ENCODE measurements around the gene WDR86. TPM values are rescaled to one million over a fixed set of nuclear protein-coding genes. Genes with fewer than 3 reads are reported as not detected.

WDR86 gene
- total RNA-seq, 1 experiment from 2014 or later: 8.1 TPM

GRCh38 chr7:151349507-151349853 lies 60.4 kb downstream of the WDR86 start:
- H2BK20ac ChIP-seq (ENCODE audit: low read depth, low read length, poor library complexity, severe bottlenecking): no peak overlapping the region
- Mint-ChIP-seq H3K27me3 (ENCODE audit: low read depth) (no peaks in the 10 kb centered on the region), H3K27ac (no peak overlapping the region), H3K4me3 (no peak overlapping the region), H3K4me1 (peaks cover 0 to 4% of the 10 kb centered on the region in 2 experiments; a peak in 1 of 4 replicates), H3K9me3 (no peaks in the 10 kb centered on the region), H3K36me3 (ENCODE audit: insufficient read depth in 1 of 3, low read depth in 3 of 3) (peaks cover 6 to 73% (median 60%) of the 10 kb centered on the region in 3 experiments; a peak in 6 of 7 replicates)
- no peak overlapping the region for H3K56ac ChIP-seq (ENCODE audit: insufficient read length, low read depth, low read length)
- H3K9ac ChIP-seq (ENCODE audit: extremely low read depth, insufficient read length, low read length): no peak overlapping the region
- no peak overlapping the region for H2BK15ac ChIP-seq (ENCODE audit: low read depth, low read length)
- no peak overlapping the region for H3K23ac ChIP-seq (ENCODE audit: insufficient read length, low read depth, low read length)
- no peak for TF ChIP-seq CTCF (conservative IDR thresholded peaks at IDR 0.05)
- H3K4me2 ChIP-seq (ENCODE audit: insufficient read depth, insufficient read length, low read length): no peak overlapping the region
- H3K4me1 ChIP-seq (ENCODE audit: insufficient read depth, low read length): no peaks in the 10 kb centered on the region
- H3K14ac ChIP-seq (ENCODE audit: insufficient read depth, low read length): no peak overlapping the region
- H2AK5ac ChIP-seq (ENCODE audit: insufficient read length, low read length): no peak overlapping the region
- no peak overlapping the region for H4K5ac ChIP-seq (ENCODE audit: insufficient read length, low read depth, low read length)
- no peaks in the 10 kb centered on the region for H3K79me1 ChIP-seq (ENCODE audit: insufficient read depth, low read depth, low read length, poor library complexity, severe bottlenecking)
- DNase-seq: no peak
- no peaks in the 10 kb centered on the region for H3K9me3 ChIP-seq (ENCODE audit: control insufficient read depth, low read depth, low read length)
- H3K27ac ChIP-seq (ENCODE audit: insufficient read length, low read depth, low read length): no peak overlapping the region
- H3K23me2 ChIP-seq (ENCODE audit: insufficient read length, low read depth, low read length, poor library complexity, severe bottlenecking): no peaks in the 10 kb centered on the region
- WGBS (ENCODE audit: extremely low coverage, insufficient read length, low lambda C conversion rate): no CpG with 5 or more reads among the region's 5 CpGs
- H4K8ac ChIP-seq (replicated peaks; ENCODE audit: insufficient read length, low read depth, low read length): no peak overlapping the region
- H3K27me3 ChIP-seq (ENCODE audit: insufficient read depth, low read length): no peaks in the 10 kb centered on the region
- no peak overlapping the region for H2AFZ ChIP-seq (ENCODE audit: low read length)
- H2BK12ac ChIP-seq (ENCODE audit: insufficient read length, low read depth, low read length): no peak overlapping the region
- no peaks in the 10 kb centered on the region for H4K20me1 ChIP-seq (ENCODE audit: control insufficient read depth, insufficient read depth, insufficient read length)
- H3K18ac ChIP-seq (ENCODE audit: insufficient read length, low read depth, low read length): no peak overlapping the region
- no peak overlapping the region for H4K91ac ChIP-seq (ENCODE audit: insufficient read length, low read depth, low read length)
- no peak overlapping the region for H2BK5ac ChIP-seq (ENCODE audit: insufficient read length, low read length)
- H3K4ac ChIP-seq (ENCODE audit: low read depth, low read length): no peak overlapping the region
- H3T11ph ChIP-seq (ENCODE audit: low read length): no peak overlapping the region
- no peak overlapping the region for H2BK120ac ChIP-seq (ENCODE audit: low read depth, low read length, poor library complexity, severe bottlenecking)
- H3K79me2 ChIP-seq (ENCODE audit: insufficient read depth, low read length): no peaks in the 10 kb centered on the region
